Endothelial cell of umbilical vein (primary cell): ENCODE measurements around the gene OCIAD2.

Experiments used
- EZH2 ChIP-seq: IDR thresholded peaks from 2 replicates; pipeline ENCODE4 v1.6.1; 2012; ENCODE audit warnings: borderline replicate concordance, low read depth, mild to moderate bottlenecking, moderate library complexity, low read length, inconsistent platforms; ENCODE audit not compliant: severe bottlenecking
- POLR2A ChIP-seq: IDR thresholded peaks from 2 replicates; pipeline ENCODE4 v1.6.1; 2012; ENCODE audit warnings: low read depth, mild to moderate bottlenecking, control low read depth, low read length

DNA sequence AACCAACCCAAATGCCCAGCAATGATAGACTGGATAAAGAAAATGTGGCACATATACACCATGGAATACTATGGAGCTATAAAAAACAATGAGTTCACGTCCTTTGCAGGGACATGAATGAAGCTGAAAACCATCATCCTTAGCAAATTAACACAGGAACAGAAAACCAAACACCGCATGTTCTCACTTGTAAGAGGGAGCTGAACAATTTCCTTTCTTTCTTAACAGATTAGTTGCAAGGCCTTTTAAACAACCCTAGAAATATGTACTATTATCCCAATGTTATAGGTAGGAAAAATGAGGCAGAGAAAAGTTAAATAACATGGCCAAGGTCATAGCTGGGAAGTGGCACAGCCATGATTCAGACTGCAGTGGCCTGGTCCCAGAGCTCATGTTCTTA, 5.8 kb upstream of the OCIAD2 start:
- TF ChIP-seq POLR2A (no peak), EZH2 (no peak)
